ENCODE measurements around the gene COL18A1. TPM values are rescaled to one million over a fixed set of nuclear protein-coding genes. Genes with fewer than 3 reads are reported as not detected.

COL18A1 gene
- total and polyA plus RNA-seq, 4 donors: 62.5 to 309 (median 95.0) TPM

DNA sequence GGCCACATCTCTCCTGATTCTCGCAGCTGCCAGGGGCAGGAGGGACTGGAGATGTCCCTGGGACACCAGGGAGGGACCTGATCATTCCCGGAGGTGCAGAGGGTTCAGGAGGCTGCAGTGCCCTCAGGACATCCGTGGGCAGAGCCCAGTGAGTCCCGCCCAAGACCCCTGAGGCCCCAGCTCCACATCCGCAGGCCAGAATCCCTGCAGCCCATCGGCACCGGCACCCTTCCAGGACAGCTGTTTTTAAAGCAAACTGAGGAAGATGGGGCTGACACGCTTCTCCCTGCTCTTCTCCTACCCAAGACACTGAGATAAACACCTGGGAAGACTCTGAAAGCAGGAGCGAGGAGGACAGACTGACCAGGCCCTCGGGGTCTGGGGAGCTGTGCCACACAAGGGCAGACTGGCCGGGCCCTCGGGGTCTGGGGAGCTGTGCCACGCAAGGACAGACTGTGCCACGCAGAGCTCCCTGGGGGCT is 111.7 kb downstream of the COL18A1 start:
- Histone ChIP-seq H3K27me3 (ENCODE audit: control insufficient read depth, insufficient read depth, low read length) (no peaks in the 10 kb centered on the region), H3K9me3 (ENCODE audit: control insufficient read depth, insufficient read depth, low read length) (peaks cover 12% of the 10 kb centered on the region), H3K4me3 (ENCODE audit: low read depth, low read length) (no peak overlapping the region), H3K4me1 (ENCODE audit: control insufficient read depth, insufficient read depth, low read length) (peaks cover 5% of the 10 kb centered on the region), H3K36me3 (ENCODE audit: control insufficient read depth, insufficient read depth, low read length) (peaks cover 59% of the 10 kb centered on the region), H3K27ac (ENCODE audit: low read depth, low read length) (no peak overlapping the region)
- no peak for DNase-seq (ENCODE audit: low read depth in 4 of 6, low spot score in 6 of 6)
- WGBS (ENCODE audit: insufficient coverage): 90% methylated on average over 14 of the region's 14 CpGs

DNA sequence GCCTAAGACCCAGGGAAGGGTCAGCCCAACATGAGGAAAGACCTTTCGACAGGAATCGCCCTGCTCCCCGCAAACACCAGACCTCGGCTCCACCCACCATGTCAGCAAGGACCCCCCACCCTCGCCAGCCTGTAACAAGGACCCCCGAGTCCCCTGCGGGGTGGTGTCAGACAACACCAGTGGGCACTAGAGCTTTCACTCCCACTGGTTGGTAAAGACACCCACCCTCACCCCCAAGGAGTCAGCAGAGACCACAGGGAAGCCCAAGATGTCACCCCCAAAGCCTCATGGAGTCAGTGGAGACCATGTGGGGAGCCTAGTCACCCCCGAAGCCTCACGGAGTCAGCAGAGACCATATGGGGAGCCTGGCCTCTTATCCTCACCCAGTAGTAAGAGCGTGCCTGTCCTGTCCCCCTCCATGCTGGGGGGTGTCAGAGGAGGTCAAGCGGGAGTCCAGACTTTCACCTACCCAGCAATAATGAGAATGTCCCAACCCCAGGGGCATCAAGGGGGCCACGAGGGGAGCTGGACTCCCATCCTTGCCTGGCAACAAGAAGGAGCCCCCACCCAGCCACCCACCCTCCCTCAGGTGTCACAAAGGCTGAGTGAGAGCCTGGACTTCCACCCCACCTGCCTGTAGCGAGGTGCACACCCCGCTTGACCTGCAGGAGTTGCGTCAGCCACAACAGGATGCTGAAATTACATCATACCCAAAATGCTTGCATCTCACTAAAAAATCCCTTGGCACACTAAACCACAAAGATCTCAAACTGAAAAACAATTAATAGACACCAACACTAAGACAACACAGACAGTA is 112.5 kb downstream of the COL18A1 start:
- Histone ChIP-seq H3K27me3 (ENCODE audit: control insufficient read depth, insufficient read depth, low read length) (no peaks in the 10 kb centered on the region), H3K27ac (ENCODE audit: low read depth, low read length) (no peak overlapping the region), H3K9me3 (ENCODE audit: control insufficient read depth, insufficient read depth, low read length) (peaks cover 12% of the 10 kb centered on the region), H3K36me3 (ENCODE audit: control insufficient read depth, insufficient read depth, low read length) (peaks cover 52% of the 10 kb centered on the region), H3K4me1 (ENCODE audit: control insufficient read depth, insufficient read depth, low read length) (peaks cover 5% of the 10 kb centered on the region), H3K4me3 (ENCODE audit: low read depth, low read length) (no peak overlapping the region)
- no peak for DNase-seq (ENCODE audit: low read depth in 4 of 6, low spot score in 6 of 6)
- 90% methylated on average over 8 of the region's 15 CpGs for WGBS (ENCODE audit: insufficient coverage)

DNA sequence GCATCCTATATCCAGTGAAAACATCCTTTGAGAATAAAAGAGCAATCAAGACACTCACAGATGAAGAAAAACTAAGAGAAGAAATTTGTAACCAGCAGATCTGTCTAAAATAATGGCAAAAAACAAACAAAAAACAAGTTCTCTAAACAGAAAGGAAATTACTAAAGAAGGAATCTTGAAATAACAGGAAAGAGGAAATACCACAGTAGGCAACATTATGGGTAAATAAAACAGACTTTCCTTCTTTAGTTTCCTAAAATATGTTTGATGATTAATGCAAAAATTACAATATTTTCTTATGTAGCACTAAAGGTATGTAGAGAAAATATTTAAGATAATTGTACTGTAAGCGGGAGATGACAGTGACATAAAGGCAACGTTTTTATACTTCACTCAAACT is 113.8 kb downstream of the COL18A1 start:
- Histone ChIP-seq H3K9me3 (ENCODE audit: control insufficient read depth, insufficient read depth, low read length) (peaks cover 12% of the 10 kb centered on the region), H3K4me3 (ENCODE audit: low read depth, low read length) (no peak overlapping the region), H3K27me3 (ENCODE audit: control insufficient read depth, insufficient read depth, low read length) (no peaks in the 10 kb centered on the region), H3K36me3 (ENCODE audit: control insufficient read depth, insufficient read depth, low read length) (peaks cover 53% of the 10 kb centered on the region), H3K4me1 (ENCODE audit: control insufficient read depth, insufficient read depth, low read length) (no peaks in the 10 kb centered on the region), H3K27ac (ENCODE audit: low read depth, low read length) (no peak overlapping the region)
- no peak for DNase-seq (ENCODE audit: low read depth in 4 of 6, low spot score in 6 of 6)
- WGBS (ENCODE audit: insufficient coverage): no CpG with 5 or more reads among the region's 2 CpGs

DNA sequence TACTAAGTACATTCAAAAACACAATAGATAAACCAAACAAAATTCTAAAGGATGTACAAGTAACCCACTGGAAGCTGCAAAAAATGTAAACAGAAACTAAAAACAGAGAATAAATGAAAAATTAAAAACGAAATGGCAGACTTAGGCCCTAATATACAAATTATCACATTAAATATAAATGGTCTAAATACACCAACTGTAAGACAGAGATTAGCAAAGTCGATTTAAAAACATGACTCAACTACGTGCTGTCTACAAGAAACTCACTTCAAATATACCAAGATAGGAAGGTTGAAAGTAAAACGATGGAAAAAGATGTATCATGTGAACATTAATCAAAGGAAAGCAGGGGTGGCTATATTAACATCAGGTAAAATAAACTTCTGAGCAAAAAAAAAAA is 114.2 kb downstream of the COL18A1 start:
- DNase-seq (ENCODE audit: low read depth in 4 of 6, low spot score in 6 of 6): no peak
- peaks cover 12% of the 10 kb centered on the region for H3K9me3 ChIP-seq (ENCODE audit: control insufficient read depth, insufficient read depth, low read length)
- H3K27me3 ChIP-seq (ENCODE audit: control insufficient read depth, insufficient read depth, low read length): no peaks in the 10 kb centered on the region
- WGBS (ENCODE audit: insufficient coverage): no CpG with 5 or more reads among the region's 4 CpGs
- H3K36me3 ChIP-seq (ENCODE audit: control insufficient read depth, insufficient read depth, low read length): peaks cover 51% of the 10 kb centered on the region
- H3K27ac ChIP-seq (ENCODE audit: low read depth, low read length): no peak overlapping the region
- H3K4me3 ChIP-seq (ENCODE audit: low read depth, low read length): no peak overlapping the region
- H3K4me1 ChIP-seq (ENCODE audit: control insufficient read depth, insufficient read depth, low read length): no peaks in the 10 kb centered on the region

DNA sequence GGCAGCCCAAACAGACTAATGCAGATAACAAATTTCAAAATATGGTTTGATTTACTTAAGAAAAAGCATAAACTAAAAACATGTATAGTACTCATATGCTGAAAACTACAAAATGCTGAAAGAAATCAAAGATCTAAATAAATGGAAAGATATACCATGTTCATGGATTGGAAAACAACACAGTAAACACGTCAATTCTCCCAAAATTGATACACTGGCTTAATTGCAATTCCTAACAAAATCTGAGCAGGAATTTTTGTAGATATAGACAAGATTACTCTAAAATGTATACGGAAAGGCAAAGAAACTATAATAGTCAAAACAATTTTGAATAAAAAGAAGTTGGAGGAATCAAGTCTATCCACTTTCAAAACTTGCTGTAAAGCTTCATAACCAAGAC is 116.3 kb downstream of the COL18A1 start:
- Histone ChIP-seq H3K9me3 (ENCODE audit: control insufficient read depth, insufficient read depth, low read length) (peaks cover 12% of the 10 kb centered on the region), H3K4me3 (ENCODE audit: low read depth, low read length) (no peak overlapping the region), H3K27ac (ENCODE audit: low read depth, low read length) (no peak overlapping the region), H3K4me1 (ENCODE audit: control insufficient read depth, insufficient read depth, low read length) (peaks cover 5% of the 10 kb centered on the region), H3K27me3 (ENCODE audit: control insufficient read depth, insufficient read depth, low read length) (no peaks in the 10 kb centered on the region), H3K36me3 (ENCODE audit: control insufficient read depth, insufficient read depth, low read length) (peaks cover 48% of the 10 kb centered on the region)
- DNase-seq (ENCODE audit: low read depth in 4 of 6, low spot score in 6 of 6): no peak
- WGBS (ENCODE audit: insufficient coverage): no CpG with 5 or more reads among the region's 2 CpGs

DNA sequence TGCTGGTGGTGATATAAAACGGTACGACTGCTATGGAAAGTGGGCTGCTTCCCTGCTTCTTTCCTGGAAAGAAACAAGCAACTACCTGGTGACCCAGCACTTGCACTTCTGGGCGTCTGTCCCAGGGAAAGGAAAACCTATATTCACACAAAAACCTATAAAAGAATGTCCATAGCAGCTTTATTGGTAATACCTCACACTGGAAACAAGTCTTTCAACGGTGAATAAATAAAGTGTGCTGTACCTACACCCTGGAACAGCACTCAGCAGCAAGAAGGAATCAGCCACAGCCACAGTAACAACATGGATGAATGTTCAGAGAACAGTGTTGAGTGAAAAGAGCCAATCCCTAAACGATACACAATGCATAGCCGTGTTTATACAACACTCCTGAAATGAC is 117.4 kb downstream of the COL18A1 start:
- H3K27me3 ChIP-seq (ENCODE audit: control insufficient read depth, insufficient read depth, low read length): no peaks in the 10 kb centered on the region
- no peak for DNase-seq (ENCODE audit: low read depth in 4 of 6, low spot score in 6 of 6)
- H3K9me3 ChIP-seq (ENCODE audit: control insufficient read depth, insufficient read depth, low read length): peaks cover 12% of the 10 kb centered on the region
- peaks cover 5% of the 10 kb centered on the region for H3K4me1 ChIP-seq (ENCODE audit: control insufficient read depth, insufficient read depth, low read length)
- H3K36me3 ChIP-seq (ENCODE audit: control insufficient read depth, insufficient read depth, low read length): peaks cover 47% of the 10 kb centered on the region
- WGBS (ENCODE audit: insufficient coverage): 92% methylated on average over 3 of the region's 6 CpGs
- H3K4me3 ChIP-seq (ENCODE audit: low read depth, low read length): no peak overlapping the region
- H3K27ac ChIP-seq (ENCODE audit: low read depth, low read length): no peak overlapping the region

DNA sequence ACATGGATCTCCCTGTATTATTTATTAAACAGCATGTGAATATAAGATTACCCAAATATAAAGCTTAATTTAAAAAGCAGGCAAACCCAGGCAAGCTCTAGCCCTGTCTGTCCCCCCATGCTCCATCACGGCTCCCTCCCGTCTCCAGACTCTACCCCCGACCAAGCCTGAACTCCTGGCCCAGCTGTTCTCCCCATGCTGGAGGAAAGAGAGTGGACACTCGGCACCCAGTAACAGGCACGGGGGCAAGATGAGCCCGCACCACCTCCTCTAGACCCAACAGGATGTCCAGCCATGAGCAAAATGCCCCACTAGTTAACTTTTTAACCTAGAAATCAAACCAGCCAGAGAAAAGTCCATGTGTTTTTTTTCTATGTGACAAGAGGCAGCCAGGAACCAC is 118.0 kb downstream of the COL18A1 start:
- no peaks in the 10 kb centered on the region for H3K27me3 ChIP-seq (ENCODE audit: control insufficient read depth, insufficient read depth, low read length)
- WGBS (ENCODE audit: insufficient coverage): 100% methylated on average over 5 of the region's 6 CpGs
- H3K4me1 ChIP-seq (ENCODE audit: control insufficient read depth, insufficient read depth, low read length): peaks cover 5% of the 10 kb centered on the region
- peaks cover 12% of the 10 kb centered on the region for H3K9me3 ChIP-seq (ENCODE audit: control insufficient read depth, insufficient read depth, low read length)
- H3K27ac ChIP-seq (ENCODE audit: low read depth, low read length): no peak overlapping the region
- H3K36me3 ChIP-seq (ENCODE audit: control insufficient read depth, insufficient read depth, low read length): peaks cover 48% of the 10 kb centered on the region
- DNase-seq (ENCODE audit: low read depth in 4 of 6, low spot score in 6 of 6): no peak
- H3K4me3 ChIP-seq (ENCODE audit: low read depth, low read length): no peak overlapping the region

DNA sequence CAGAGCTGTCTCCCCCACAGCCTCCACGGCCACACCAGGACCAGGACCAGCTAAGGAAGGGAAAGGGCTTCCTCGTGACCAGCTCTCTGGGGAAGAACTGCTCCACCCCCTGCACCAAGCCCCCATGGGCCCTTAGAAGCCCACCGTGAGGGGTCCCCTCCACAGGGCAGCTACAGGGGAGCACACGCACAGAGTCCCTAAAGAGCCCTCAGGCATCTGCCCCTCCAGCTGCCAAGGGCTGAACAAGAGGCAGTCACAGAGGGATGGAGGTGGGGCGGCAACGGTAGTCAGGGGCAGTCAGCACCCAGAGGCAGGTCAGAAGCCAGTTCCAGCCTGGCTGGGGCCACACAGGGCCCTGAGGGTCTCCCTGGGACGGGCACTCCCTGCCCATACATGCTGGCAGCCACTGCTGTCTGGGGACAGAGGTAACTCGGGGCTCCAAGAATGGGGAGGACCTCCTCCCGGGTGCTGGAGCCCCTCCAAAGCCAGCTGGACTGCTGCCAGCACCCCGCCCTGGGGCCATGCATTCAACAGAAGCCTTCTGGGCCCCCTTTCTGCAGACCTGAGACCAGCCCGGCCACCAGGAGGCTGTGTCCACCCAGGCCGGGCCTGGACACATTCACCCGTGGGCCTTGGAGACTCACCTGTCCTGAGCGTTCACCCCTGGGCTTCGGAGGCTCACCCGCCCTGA is 118.6 kb downstream of the COL18A1 start:
- H3K4me1 ChIP-seq (ENCODE audit: control insufficient read depth, insufficient read depth, low read length): peaks cover 5% of the 10 kb centered on the region
- no peak overlapping the region for H3K4me3 ChIP-seq (ENCODE audit: low read depth, low read length)
- no peak for DNase-seq (ENCODE audit: low read depth in 4 of 6, low spot score in 6 of 6)
- peaks cover 9% of the 10 kb centered on the region for H3K9me3 ChIP-seq (ENCODE audit: control insufficient read depth, insufficient read depth, low read length)
- 63% methylated on average over 12 of the region's 16 CpGs for WGBS (ENCODE audit: insufficient coverage)
- H3K27ac ChIP-seq (ENCODE audit: low read depth, low read length): no peak overlapping the region
- peaks cover 54% of the 10 kb centered on the region for H3K36me3 ChIP-seq (ENCODE audit: control insufficient read depth, insufficient read depth, low read length)
- no peaks in the 10 kb centered on the region for H3K27me3 ChIP-seq (ENCODE audit: control insufficient read depth, insufficient read depth, low read length)

DNA sequence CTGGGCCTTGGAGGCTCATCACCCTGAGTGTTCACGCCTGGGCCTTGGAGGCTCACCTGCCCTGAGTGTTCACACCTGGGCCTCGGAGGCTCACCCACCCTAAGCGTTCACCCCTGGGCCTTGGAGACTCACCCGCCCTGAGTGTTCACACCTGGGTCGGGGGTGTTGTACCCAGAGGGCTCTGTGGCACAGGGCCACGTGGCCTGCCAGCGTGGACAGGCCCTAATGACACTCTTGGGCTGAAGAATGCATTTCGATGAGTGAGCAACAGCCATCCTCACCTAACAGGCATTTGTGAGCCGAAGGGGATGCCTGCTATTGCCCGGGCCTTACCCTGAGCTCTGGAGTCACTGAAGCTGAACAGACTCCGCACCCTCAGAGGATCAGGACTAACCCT is 119.8 kb downstream of the COL18A1 start:
- 97% methylated on average over 10 of the region's 11 CpGs for WGBS (ENCODE audit: insufficient coverage)
- no peak for DNase-seq (ENCODE audit: low read depth in 4 of 6, low spot score in 6 of 6)
- Histone ChIP-seq H3K27me3 (ENCODE audit: control insufficient read depth, insufficient read depth, low read length) (no peaks in the 10 kb centered on the region), H3K36me3 (ENCODE audit: control insufficient read depth, insufficient read depth, low read length) (peaks cover 65% of the 10 kb centered on the region), H3K4me3 (ENCODE audit: low read depth, low read length) (no peak overlapping the region), H3K4me1 (ENCODE audit: control insufficient read depth, insufficient read depth, low read length) (peaks cover 5% of the 10 kb centered on the region), H3K27ac (ENCODE audit: low read depth, low read length) (no peak overlapping the region), H3K9me3 (ENCODE audit: control insufficient read depth, insufficient read depth, low read length) (peaks cover 3% of the 10 kb centered on the region)

Data from spinal cord (tissue), 10 donors.